Measurements from ENCODE around the gene RIPOR2.
"Not testable (repeated sequence)": the region's sequence is repeated elsewhere in the genome, so short reads cannot be mapped to it uniquely, and the experiment has no call there.

Gene RIPOR2

DNA sequence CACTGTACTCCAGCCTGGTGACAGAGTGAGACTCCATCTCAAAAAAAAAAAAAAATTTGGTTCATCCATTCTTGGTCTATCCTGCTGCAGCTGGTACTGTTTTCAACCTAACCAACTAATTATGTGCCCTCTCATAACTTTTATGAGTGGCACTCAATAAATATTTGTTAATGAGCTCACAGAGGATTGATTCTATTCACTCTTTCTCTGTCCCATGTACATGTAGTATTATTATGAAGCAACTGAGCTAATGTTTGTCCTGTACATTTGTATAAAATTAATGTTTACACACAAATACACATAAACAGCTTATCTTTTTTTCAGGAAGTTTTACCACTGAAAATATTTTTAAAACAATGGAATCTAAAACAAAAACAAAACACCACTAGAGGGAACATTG lies 10.1 kb downstream of the RIPOR2 start:
- DNase-seq: no peak

DNA sequence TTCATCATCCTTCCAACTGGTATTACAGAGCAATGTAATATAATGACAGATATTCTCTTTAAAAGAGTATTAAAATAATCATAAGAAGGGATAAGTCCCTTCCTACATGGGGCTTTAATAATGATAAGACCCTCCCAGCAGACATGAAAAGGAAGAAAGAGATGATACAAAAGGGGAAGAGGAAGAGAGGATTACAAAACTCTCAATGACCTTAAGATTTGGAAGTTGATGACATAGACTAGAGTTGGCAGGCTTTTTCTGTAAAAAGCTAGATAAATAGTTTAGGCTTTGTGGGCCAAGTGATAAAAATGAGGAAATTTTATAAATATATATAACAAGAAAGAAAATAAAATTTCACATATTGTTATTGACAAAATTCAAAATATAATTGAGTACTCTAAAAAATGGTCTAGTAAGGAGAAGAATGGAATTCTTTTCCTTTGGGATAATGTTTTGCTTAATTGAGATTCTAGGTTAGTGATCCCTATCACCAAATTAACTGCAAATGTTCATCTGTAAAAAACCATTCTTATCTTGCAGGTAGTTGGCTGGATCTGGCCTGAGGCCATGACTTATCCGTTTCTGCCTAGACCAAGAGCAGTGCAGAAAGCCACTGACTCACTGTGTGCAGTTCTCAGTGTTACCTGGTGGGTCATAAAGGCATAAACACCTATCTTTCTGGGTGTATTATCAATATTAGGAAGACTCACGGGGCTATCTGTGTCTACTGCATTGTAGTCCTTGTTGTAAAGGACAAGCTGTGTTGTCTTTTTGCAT lies 11.0 kb downstream of the RIPOR2 start:
- DNase-seq: no peak

DNA sequence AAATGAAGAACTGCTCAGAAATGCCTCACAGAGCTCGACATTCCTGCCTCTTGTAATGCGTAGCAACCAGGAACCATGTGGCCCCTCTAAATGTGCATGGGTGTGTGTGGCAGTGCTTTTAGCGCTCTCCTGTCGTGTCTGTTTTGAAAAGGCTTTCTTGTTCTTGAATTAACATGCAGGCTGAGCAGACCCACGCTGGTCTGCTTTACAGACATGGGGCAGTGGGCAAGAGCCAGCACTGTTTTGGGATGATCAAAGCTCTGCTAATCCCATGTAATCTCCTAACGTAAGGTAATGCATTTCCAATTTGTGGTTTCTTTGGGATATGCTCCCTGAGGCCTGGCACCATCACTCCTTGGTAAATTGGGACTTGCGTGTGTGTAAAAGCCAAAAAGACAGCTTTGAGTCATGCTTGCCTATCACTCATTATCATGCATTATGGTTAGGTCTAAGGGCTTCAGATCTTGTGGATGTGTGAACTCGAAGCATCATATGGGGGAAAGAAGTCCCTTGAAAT lies 11.8 kb downstream of the RIPOR2 start:
- no peak for DNase-seq

DNA sequence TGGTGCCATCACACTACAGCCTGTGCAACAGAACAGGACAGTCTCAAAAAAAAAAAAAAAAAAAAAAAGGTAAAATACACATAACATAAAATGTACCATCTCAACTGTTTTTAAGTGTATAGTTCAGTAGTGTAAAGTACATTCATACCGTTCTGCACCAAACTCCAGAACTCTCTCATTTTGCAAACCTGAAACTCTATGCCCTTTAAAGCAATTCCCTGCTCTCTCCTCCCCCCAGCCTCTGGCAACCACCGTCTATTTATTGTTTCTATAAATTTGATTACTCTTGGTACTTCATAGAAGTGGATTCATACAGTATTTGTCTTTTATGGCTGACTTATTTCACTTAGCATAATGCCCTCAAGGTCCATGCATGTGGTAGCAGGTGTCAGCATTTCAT lies 12.9 kb downstream of the RIPOR2 start:
- DNase-seq: no peak

GRCh38 chr6:24922170-24922569 lies 13.6 kb downstream of the RIPOR2 start:
- no peak for DNase-seq

DNA sequence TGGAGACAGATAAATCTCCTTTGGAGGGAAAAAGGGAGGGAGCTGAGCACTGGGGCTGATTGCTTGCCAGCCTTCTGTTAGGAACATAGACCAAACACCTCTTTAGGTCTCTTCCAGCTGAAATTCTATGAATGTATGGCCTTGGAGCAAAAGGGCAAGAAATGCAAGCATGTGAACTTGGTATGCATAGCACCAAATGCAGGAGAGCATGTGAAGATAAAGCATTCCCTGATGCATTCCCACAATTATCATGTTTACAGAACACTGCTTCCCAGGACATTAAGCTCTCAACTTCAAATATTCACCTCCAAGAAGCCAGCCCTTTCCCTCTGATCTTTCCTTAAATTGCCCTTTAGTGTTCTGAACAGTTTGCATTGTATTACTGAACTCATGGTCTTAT lies 15.6 kb downstream of the RIPOR2 start:
- no peak for DNase-seq

DNA sequence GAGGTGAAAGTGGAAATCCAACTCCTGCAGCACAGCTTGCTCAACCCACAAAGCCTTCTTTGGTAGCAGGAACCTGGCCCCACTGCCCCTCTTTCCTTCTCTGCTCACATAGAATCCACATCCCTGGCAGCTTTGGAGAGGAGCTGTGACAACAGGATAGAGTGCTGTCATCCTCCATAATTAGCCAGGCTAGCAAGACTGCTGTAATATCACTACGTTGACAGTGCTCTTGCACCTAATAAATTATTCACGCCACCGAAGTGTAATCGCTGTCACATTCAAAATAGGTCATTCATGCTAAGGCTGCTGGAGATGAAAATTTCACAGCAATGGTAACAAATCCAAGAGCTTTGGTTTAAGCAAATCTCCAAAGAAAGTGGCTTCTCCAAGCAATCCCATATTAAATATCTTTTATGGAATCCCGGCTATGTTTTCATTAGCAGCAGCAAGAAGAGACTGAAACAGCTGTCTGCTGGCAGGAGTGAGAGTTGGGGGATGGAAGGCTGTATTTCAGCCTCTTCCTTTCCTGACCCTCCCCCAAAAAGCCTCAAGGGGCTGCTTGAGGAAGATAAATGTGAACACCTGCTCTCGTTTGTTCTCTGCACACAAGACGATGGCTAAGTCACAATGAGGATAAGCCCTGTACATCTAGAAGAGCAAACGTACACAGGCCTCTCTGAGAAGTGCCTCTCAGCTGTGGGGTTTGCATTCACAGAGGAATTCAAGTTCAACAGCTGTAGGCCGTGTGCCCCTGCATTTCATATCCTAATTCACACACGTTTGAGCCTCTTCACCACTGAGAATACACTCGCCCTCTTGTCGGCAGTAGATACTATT lies 16.5 kb downstream of the RIPOR2 start:
- DNase-seq: no peak

DNA sequence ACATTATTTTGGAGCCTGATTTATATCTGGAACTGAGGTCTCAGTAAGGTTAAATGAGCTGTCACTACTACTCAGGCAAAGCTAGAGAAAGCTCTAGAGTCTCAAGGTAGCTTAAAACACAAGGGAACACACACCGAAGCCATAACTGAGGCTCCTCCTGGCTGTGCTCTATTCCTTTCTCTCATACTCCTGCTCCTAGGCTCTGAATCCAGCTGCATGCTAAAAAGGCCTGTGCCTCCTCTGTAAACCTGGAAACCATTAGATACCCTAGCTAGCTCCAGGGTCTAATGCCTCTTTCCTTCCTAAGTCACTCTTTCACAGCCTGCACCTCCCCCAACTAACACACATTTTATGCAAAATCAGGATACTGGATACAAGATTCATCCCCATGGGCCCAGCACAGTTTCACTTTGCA lies 17.1 kb downstream of the RIPOR2 start:
- no peak for DNase-seq

DNA sequence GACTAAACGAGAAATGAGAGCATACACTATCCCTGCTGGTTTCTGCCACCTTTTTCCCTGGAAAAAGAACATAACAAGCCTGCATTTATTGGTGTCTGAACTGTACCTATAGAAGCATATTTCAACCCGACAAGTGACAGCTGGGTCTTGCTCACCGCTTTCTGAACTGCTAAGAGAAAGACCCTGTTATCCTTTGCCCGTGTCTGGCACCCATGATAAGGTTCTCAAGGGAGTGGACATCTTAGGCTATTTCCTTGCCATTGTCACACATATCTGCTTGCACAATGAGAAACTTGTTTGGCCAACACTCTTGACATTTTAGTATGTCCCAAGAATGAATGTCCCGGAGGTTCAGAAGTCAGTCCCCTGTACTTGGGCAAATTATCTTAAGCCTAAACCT lies 19.3 kb downstream of the RIPOR2 start:
- no peak for DNase-seq

DNA sequence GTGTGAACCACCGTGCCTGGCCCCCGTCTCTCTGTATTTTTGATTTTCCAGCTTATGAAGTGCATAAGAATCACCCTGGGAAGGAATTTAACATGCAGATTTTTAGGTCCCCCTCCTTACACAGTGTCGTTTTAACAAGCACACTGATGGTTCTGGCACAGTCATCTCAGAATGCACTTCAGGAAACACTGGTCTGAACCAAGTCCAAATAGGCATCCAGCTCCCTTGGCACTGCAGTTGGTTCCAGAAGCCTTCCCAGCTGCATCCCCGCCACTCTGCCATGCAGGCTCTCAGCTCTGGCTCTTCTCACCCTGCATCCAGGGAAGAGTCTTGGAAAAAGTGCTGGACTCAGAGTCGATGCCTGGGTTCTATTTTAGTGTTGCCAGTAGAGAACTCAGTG lies 20.1 kb downstream of the RIPOR2 start:
- DNase-seq: no peak

- not testable (repeated sequence) for DNase-seq
Observed at GRCh38 chr6:24914082-24914481, 21.7 kb downstream of the RIPOR2 start.

- no peak for DNase-seq
Observed at GRCh38 chr6:24911796-24912382, 23.9 kb downstream of the RIPOR2 start.

DNA sequence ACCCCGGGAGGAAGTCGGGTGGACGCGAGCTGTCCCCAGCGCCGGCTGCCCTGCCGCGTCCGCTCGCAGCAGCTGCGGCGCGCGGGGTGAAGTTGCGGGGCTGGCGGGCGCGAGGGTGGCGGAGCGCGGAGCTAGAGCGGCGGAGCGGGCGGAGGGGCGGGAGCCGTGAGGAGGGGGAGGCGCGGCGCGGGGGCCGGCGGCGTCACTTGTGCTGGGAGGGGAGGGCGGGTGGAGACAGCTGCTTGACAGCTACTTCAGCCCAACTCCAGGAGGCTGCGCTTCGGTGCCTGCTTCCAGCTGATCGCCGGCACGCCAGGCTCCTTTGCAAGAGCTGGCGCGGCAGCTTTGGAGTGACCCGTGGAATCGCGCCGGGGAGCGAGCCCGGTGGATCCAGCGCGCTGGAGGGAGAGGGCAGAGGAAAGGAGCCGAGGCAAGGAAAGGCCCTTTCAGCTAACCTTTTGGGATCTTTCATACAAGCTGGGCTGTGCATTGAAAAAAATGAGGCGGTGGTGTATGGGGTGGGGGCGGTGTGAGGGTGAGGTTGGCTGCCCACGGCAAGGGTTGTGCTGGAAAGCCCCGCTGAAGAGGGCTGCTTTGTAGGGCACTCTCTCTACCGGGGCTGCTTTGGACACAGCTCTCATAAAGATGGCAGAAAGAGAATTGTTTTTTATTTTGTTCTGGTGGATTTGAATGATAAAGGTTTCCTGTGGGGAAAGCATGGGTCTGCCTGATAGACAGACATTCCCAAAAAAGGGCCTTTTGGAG lies 24.6 kb downstream of the RIPOR2 start:
- DNase-seq: peak; percentile 35 to 40

GRCh38 chr6:24910331-24910960 lies 25.3 kb downstream of the RIPOR2 start:
- DNase-seq: no peak

- no peak for DNase-seq
Observed at GRCh38 chr6:24909241-24910216, 26.2 kb downstream of the RIPOR2 start.

- no peak for DNase-seq
Observed at GRCh38 chr6:24908650-24909035, 27.1 kb downstream of the RIPOR2 start.

GRCh38 chr6:24907919-24908649 lies 27.7 kb downstream of the RIPOR2 start:
- DNase-seq: no peak

GRCh38 chr6:24906314-24906713 lies 29.4 kb downstream of the RIPOR2 start:
- DNase-seq: no peak

DNA sequence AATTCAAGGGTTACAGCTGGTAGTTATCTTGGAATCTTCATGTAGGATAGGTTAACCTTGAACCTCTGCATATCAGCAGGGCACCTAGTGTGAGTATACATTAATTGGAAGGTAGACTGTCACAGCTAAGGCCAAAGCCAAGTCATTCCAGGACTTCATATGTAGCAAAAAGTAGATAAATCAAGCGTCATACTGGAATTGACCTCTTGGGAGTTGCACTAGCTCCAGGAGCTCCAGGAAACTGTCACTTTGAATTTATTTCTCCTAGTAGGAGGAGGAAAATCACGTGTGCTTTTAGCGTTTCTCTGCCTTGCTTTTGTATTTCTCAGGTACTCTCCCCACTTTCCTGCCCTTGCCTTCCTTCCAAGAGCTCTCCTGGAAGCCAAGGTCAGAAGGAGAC lies 30.3 kb downstream of the RIPOR2 start:
- DNase-seq: no peak

- no peak for DNase-seq
Observed at GRCh38 chr6:24903681-24904080, 32.1 kb downstream of the RIPOR2 start.

All from hippocampal formation (tissue), 2 donors.